CD4-positive, alpha-beta memory T cell (primary cell): Measurements from ENCODE around the gene CRLF2. TPM values are rescaled to one million over a fixed set of nuclear protein-coding genes. Genes with fewer than 3 reads are reported as not detected.
"Not testable (repeated sequence)": the region's sequence is repeated elsewhere in the genome, so short reads cannot be mapped to it uniquely, and the experiment has no call there.

ENCODE experiments used
- CTCF ChIA-PET: fragments of 350-600 bp; sonication (Branson Sonifier 250); formaldehyde crosslinking; loops from one replicate; lab custom pipeline; 2021; ENCODE audit warnings: inconsistent platforms; ENCODE audit not compliant: partially characterized antibody; lab: Charles Lee
- POLR2A ChIA-PET: fragments of 350-600 bp; sonication (Branson Sonifier 250); formaldehyde crosslinking; loops from one replicate; lab custom pipeline; 2021; ENCODE audit not compliant: partially characterized antibody; lab: Charles Lee
- DNase-seq, 5 donors: peaks; one replicate each; pipeline versions ENCODE4 v3.0.0 to v3.0.0-alpha.2; 2020 to 2022; ENCODE audit warnings: mixed read lengths in 1 of 5
- H3K27ac ChIP-seq: one replicate; pipeline ENCODE4 v1.7.0; 2013; ENCODE audit warnings: low read depth, low read length
- H3K27me3 ChIP-seq: 2 replicates; pipeline ENCODE4 v1.7.0; 2013; ENCODE audit warnings: mild to moderate bottlenecking, low read length, moderate library complexity; ENCODE audit not compliant: insufficient read depth
- H3K36me3 ChIP-seq: 2 replicates; pipeline ENCODE4 v1.7.0; 2013; ENCODE audit warnings: mild to moderate bottlenecking, low read length, moderate library complexity; ENCODE audit not compliant: insufficient read depth
- H3K4me1 ChIP-seq: 2 replicates; pipeline ENCODE4 v1.7.0; 2013; ENCODE audit warnings: mild to moderate bottlenecking, low read length, moderate library complexity; ENCODE audit not compliant: insufficient read depth
- H3K4me3 ChIP-seq, 2 donors: one replicate each; pipeline ENCODE4 v1.7.0; 2013; ENCODE audit warnings: low read length in 2 of 2, mild to moderate bottlenecking in 1 of 2
- H3K9me3 ChIP-seq, 2 donors: one replicate each; pipeline ENCODE4 v1.7.0; 2013; ENCODE audit warnings: low read length in 2 of 2, control low read depth in 1 of 2; ENCODE audit not compliant: control insufficient read depth in 1 of 2
- H3K27ac Mint-ChIP-seq, 7 donors: one replicate each; pipeline ENCODE4 v1.8.0; 2020 to 2021; ENCODE audit warnings: mixed read lengths in 7 of 7, mild to moderate bottlenecking in 6 of 7, inconsistent platforms in 3 of 7, moderate library complexity in 3 of 7
- H3K27me3 Mint-ChIP-seq, 2 donors: one replicate each; pipeline ENCODE4 v1.8.0; 2020 to 2021; ENCODE audit warnings: mixed read lengths in 2 of 2
- H3K36me3 Mint-ChIP-seq, 2 donors: one replicate each; pipeline ENCODE4 v1.8.0; 2020 to 2021; ENCODE audit warnings: mixed read lengths in 2 of 2, inconsistent platforms in 1 of 2, mild to moderate bottlenecking in 1 of 2
- H3K4me1 Mint-ChIP-seq, 4 donors: one replicate each; pipeline ENCODE4 v1.8.0; 2020 to 2021; ENCODE audit warnings: mixed read lengths in 4 of 4, mild to moderate bottlenecking in 1 of 4
- H3K4me3 Mint-ChIP-seq, 8 donors: one replicate each; pipeline ENCODE4 v1.8.0; 2020 to 2021; ENCODE audit warnings: mixed read lengths in 8 of 8, mild to moderate bottlenecking in 7 of 8, moderate library complexity in 6 of 8, inconsistent platforms in 3 of 8
- H3K9me3 Mint-ChIP-seq, 8 donors: one replicate each; pipeline ENCODE4 v1.8.0; 2020 to 2021; ENCODE audit warnings: mixed read lengths in 8 of 8, mild to moderate bottlenecking in 5 of 8, inconsistent platforms in 3 of 8, moderate library complexity in 1 of 8
- intact Hi-C: fragments of 100-400 bp; cut with micrococcal nuclease; formaldehyde crosslinking; loops from one replicate; pipeline ENCODE4 v1.15.1; 2023
- polyA plus RNA-seq, 2 donors: library from polyadenylated mRNA; unstranded; fragments of 300-500 nt; fragmentation: Illumina TruSeq; gene quantifications; one replicate each; pipeline ENCODE4 v1.2.3, GENCODE V29; 2021
- total RNA-seq, 2 experiments: library from RNA; stranded (reverse); gene quantifications; one replicate each; pipeline ENCODE4 v1.2.3, GENCODE V29; 2021

Gene CRLF2, protein sequence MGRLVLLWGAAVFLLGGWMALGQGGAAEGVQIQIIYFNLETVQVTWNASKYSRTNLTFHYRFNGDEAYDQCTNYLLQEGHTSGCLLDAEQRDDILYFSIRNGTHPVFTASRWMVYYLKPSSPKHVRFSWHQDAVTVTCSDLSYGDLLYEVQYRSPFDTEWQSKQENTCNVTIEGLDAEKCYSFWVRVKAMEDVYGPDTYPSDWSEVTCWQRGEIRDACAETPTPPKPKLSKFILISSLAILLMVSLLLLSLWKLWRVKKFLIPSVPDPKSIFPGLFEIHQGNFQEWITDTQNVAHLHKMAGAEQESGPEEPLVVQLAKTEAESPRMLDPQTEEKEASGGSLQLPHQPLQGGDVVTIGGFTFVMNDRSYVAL
- total RNA-seq = under 1 TPM; 0.19 to 0.38 TPM
- polyA plus RNA-seq = not detected

GRCh38 chrX:1212532-1212931, at the start of gene CRLF2:
TSS of gene CRLF2 (minus strand) at chrX:1212649. CDS start at chrX:1212634, 15 bp downstream.
- Mint-ChIP-seq H3K4me1 (peaks cover 23 to 36% (median 30%) of the 10 kb centered on the region in 4 donors), H3K27me3 (no peaks in the 10 kb centered on the region), H3K4me3 (peak within 1 kb of the TSS; percentile 66 to 90 (median 80)), H3K36me3 (no peaks in the 10 kb centered on the region), H3K9me3 (peaks cover 0 to 2% (median 0%) of the 10 kb centered on the region in 8 donors), H3K27ac (peak within 1 kb of the TSS; percentile 55 to 93 (median 82))
- H3K9me3 ChIP-seq = no peaks in the 10 kb centered on the region
- H3K4me1 ChIP-seq = peaks cover 22% of the 10 kb centered on the region
- H3K27ac ChIP-seq = peak within 1 kb of the TSS; percentile 9
- DNase-seq = peak; percentile 13 to 50 (median 19)
- no peak within 1 kb of the TSS for H3K4me3 ChIP-seq
- no peaks in the 10 kb centered on the region for H3K27me3 ChIP-seq
- intact Hi-C loops = no loop called here
- ChIA-PET CTCF (no interaction called here), POLR2A (no interaction called here)
- no peaks in the 10 kb centered on the region for H3K36me3 ChIP-seq

- intact Hi-C loops, DNase-seq: not testable (repeated sequence)
Measured at GRCh38 chrX:1261771-1262170, 49.3 kb upstream of the CRLF2 start.

DNA sequence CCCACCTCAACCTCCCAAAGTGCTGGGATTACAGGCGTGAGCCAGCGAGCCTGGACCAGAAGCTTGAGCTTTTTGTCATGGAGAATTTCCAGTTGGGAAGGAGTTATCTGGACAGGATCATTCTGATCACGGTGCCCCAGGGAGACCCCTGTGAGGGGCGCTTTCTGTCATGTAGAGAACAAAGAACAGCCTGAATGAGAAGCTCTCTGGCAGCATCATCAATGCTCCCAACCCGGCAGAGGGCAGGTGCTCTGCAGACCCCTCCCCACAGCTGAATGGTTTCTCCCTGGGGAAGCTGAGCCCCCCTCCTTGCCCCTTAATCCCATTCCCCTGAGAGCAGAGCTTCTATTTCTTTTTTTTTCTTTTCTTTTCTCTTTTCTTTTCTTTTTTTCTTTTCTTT, 48.8 kb upstream of the CRLF2 start:
- Mint-ChIP-seq H3K27ac (no peak overlapping the region), H3K9me3 (peaks cover 0 to 2% (median 0%) of the 10 kb centered on the region in 8 donors), H3K4me1 (peaks cover 0 to 1% (median 0%) of the 10 kb centered on the region in 4 donors), H3K27me3 (no peaks in the 10 kb centered on the region), H3K4me3 (no peak overlapping the region), H3K36me3 (no peaks in the 10 kb centered on the region)
- Histone ChIP-seq H3K9me3 (no peaks in the 10 kb centered on the region), H3K36me3 (no peaks in the 10 kb centered on the region), H3K4me3 (no peak overlapping the region), H3K27ac (no peak overlapping the region), H3K27me3 (no peaks in the 10 kb centered on the region), H3K4me1 (no peaks in the 10 kb centered on the region)
- CTCF ChIA-PET = no interaction called here
- intact Hi-C loops = no loop called here
- no peak for DNase-seq
- POLR2A ChIA-PET = no interaction called here

More at GRCh38 chrX:1261771-1262170, 49.3 kb upstream of the CRLF2 start:
- H3K9me3 ChIP-seq, H3K27me3 Mint-ChIP-seq, H3K27ac Mint-ChIP-seq, H3K4me3 Mint-ChIP-seq, H3K9me3 Mint-ChIP-seq, H3K4me1 Mint-ChIP-seq, CTCF ChIA-PET, H3K27me3 ChIP-seq, H3K4me1 ChIP-seq, H3K36me3 Mint-ChIP-seq, H3K36me3 ChIP-seq, H3K27ac ChIP-seq, H3K4me3 ChIP-seq, POLR2A ChIA-PET: not testable (repeated sequence)

- ChIA-PET CTCF (no interaction called here), POLR2A (no interaction called here)
- Mint-ChIP-seq H3K27me3 (peaks cover 0 to 1% of the 10 kb centered on the region in 2 donors), H3K4me1 (peaks cover 10 to 19% (median 14%) of the 10 kb centered on the region in 4 donors), H3K9me3 (peaks cover 0 to 6% (median 2%) of the 10 kb centered on the region in 8 donors), H3K27ac (peak overlapping the region in 1 of 7 donors; percentile 7), H3K4me3 (no peak overlapping the region), H3K36me3 (no peaks in the 10 kb centered on the region)
- no peaks in the 10 kb centered on the region for H3K9me3 ChIP-seq
- no peak for DNase-seq
- no peak overlapping the region for H3K27ac ChIP-seq
- H3K4me1 ChIP-seq = peaks cover 18% of the 10 kb centered on the region
- H3K4me3 ChIP-seq = no peak overlapping the region
- no peaks in the 10 kb centered on the region for H3K27me3 ChIP-seq
- no peaks in the 10 kb centered on the region for H3K36me3 ChIP-seq
- intact Hi-C loops = no loop called here
Measured at GRCh38 chrX:1252861-1253260, 40.4 kb upstream of the CRLF2 start.

DNA sequence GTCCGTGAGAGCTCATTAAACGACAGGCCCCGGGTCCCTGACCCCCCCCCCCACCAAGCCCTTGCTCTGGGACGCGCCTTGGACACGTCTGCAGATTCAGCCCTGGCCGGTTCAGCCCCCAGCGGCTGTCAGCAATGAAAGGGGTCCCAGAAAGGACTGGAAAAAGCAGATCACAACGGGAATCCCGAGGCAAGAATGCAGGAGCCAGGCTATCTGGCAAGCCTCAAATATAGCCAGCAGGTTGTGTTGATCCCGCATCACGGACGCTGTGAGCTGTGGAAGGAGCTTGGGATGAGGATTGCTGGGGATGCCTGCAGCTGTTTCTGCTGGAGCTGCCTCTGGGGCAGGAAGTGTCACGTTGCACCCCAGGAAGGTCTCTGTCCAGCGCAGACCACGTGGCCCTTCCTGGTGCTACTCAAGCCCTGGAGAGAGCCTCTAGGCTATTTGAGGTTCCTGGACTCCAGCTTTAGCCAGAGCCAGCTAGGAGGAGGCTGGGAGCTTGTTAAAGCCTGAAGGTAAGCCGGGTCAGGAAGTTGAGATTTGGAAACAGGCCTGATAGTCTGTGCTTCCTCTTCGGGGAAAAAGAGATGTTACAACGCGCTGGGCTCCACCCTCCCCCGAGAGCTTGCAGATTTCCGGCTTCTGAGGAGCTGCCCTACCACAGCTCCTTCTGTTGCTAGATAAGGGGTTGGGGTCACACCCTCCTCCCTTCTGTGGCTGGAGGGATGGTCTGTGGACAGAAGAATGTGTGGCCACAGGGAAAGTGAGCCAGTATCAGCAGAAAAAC, 36.8 kb upstream of the CRLF2 start:
- peak overlapping the region in 1 of 2 donors; percentile 27 for H3K4me3 ChIP-seq
- Mint-ChIP-seq H3K4me3 (peak overlapping the region in 6 of 8 donors; percentile 21 to 72 (median 62)), H3K9me3 (peaks cover 0 to 6% (median 2%) of the 10 kb centered on the region in 8 donors), H3K36me3 (no peaks in the 10 kb centered on the region), H3K27ac (peak overlapping the region; percentile 59 to 92 (median 87)), H3K4me1 (peaks cover 13 to 26% (median 16%) of the 10 kb centered on the region in 4 donors), H3K27me3 (peaks cover 0 to 1% of the 10 kb centered on the region in 2 donors)
- peak overlapping the region; percentile 38 for H3K27ac ChIP-seq
- ChIA-PET POLR2A (no interaction called here), CTCF (no interaction called here)
- no peaks in the 10 kb centered on the region for H3K27me3 ChIP-seq
- H3K9me3 ChIP-seq = no peaks in the 10 kb centered on the region
- no peaks in the 10 kb centered on the region for H3K36me3 ChIP-seq
- intact Hi-C loops = loop anchor here (1.0 to 5.0 kb wide), 3 partner anchors 143 to 413 kb away; partner anchors contain the start of gene SLC25A6
- peak; percentile 16 to 60 (median 50) for DNase-seq
- H3K4me1 ChIP-seq = peaks cover 18% of the 10 kb centered on the region

DNA sequence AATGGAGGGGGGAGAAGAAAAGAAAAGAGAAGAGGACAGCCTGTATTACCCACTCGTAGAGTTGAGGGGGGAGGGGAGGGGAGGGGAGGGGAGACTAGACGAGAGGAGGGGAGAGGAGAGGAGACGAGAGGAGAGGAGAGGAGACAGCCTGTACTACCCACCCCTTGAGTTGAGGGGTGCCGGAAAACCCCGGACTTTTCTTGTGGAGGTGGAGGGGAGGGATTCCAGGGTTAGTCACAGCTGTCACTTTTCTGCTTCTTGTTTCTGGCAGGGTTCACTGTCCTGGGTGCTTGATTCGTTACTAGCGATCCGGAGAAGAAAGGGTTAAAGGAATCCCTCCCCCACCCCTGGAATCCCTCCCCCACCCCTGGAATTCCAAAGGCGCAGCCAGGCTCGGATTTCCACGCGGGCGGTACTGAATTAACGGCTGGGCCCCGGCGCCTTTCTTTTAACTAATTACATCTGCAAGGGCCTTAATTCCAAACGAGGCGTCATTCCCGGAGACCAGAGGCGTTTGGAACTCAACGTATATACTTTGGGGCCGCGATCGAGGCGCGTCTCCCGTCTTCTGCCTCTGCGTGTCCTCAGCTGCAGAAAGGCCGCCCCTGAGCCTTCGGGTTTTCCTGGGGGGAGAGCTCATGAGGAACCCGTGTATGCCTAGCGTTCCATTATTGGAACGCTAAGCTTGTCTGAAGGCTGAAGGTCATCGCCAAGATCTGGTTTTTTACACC, 36.0 kb upstream of the CRLF2 start:
- DNase-seq = peak in 1 of 5 donors; percentile 5
- intact Hi-C loops = loop anchor here (1.0 to 5.0 kb wide), 3 partner anchors 144 to 414 kb away; partner anchors contain the start of gene SLC25A6
- Histone ChIP-seq H3K27ac (no peak overlapping the region), H3K4me3 (peak overlapping the region in 1 of 2 donors; percentile 27), H3K27me3 (no peaks in the 10 kb centered on the region), H3K36me3 (no peaks in the 10 kb centered on the region), H3K4me1 (peaks cover 26% of the 10 kb centered on the region), H3K9me3 (no peaks in the 10 kb centered on the region)
- Mint-ChIP-seq H3K36me3 (no peaks in the 10 kb centered on the region), H3K27me3 (no peaks in the 10 kb centered on the region), H3K4me3 (peak overlapping the region in 1 of 8 donors; percentile 72), H3K4me1 (peaks cover 14 to 26% (median 19%) of the 10 kb centered on the region in 4 donors), H3K27ac (peak overlapping the region in 3 of 7 donors; percentile 8 to 81 (median 42)), H3K9me3 (peaks cover 0 to 4% (median 1%) of the 10 kb centered on the region in 8 donors)
- ChIA-PET POLR2A (no interaction called here), CTCF (no interaction called here)
